IMR-90 (cell line): ENCODE measurements around the gene LCN2.

ENCODE experiments used
- BHLHE40 ChIP-seq: fragments of 150-350 bp; IDR thresholded peaks from 2 replicates; pipeline ENCODE4 v1.6.1; 2016; ENCODE audit warnings: mild to moderate bottlenecking, low read depth, low read length
- CEBPB ChIP-seq: IDR thresholded peaks from 2 replicates; pipeline ENCODE4 v1.6.1; 2012; ENCODE audit warnings: low read depth, low read length, improper control_type of control experiment
- CHD1 ChIP-seq: IDR thresholded peaks from 2 replicates; pipeline ENCODE4 v1.6.1; 2012; ENCODE audit warnings: low read depth, low read length, improper control_type of control experiment
- ELK1 ChIP-seq: fragments of 150-350 bp; IDR thresholded peaks from 2 replicates; pipeline ENCODE4 v1.6.1; 2016; ENCODE audit warnings: low read depth, mild to moderate bottlenecking, low read length, moderate library complexity, borderline replicate concordance
- FOS ChIP-seq: fragments of 150-350 bp; IDR thresholded peaks from 2 replicates; pipeline ENCODE4 v1.6.1; 2016; ENCODE audit warnings: low read depth, low read length
- MAFK ChIP-seq: IDR thresholded peaks from 2 replicates; pipeline ENCODE4 v1.6.1; 2012; ENCODE audit warnings: low read depth, low read length, improper control_type of control experiment
- MAZ ChIP-seq: IDR thresholded peaks from 2 replicates; pipeline ENCODE4 v1.6.1; 2012; ENCODE audit warnings: low read depth, mild to moderate bottlenecking, low read length, improper control_type of control experiment, moderate library complexity, borderline replicate concordance
- MXI1 ChIP-seq: IDR thresholded peaks from 2 replicates; pipeline ENCODE4 v1.6.1; 2012; ENCODE audit warnings: low read depth, mild to moderate bottlenecking, low read length, moderate library complexity, borderline replicate concordance
- POLR2A ChIP-seq: IDR thresholded peaks from 2 replicates; pipeline ENCODE4 v1.6.1; 2012; ENCODE audit warnings: mild to moderate bottlenecking, low read depth, low read length
- RAD21 ChIP-seq: IDR thresholded peaks from 2 replicates; pipeline ENCODE4 v1.6.1; 2012; ENCODE audit warnings: low read length, improper control_type of control experiment
- RCOR1 ChIP-seq: IDR thresholded peaks from 2 replicates; pipeline ENCODE4 v1.6.1; 2012; ENCODE audit warnings: mild to moderate bottlenecking, low read length, improper control_type of control experiment; ENCODE audit not compliant: insufficient replicate concordance
- RFX5 ChIP-seq: IDR thresholded peaks from 2 replicates; pipeline ENCODE4 v1.8.0; 2012; ENCODE audit warnings: low read depth, mild to moderate bottlenecking, low read length, moderate library complexity
- USF2 ChIP-seq: fragments of 150-350 bp; IDR thresholded peaks from 2 replicates; pipeline ENCODE4 v1.6.1; 2017; ENCODE audit warnings: mild to moderate bottlenecking, antibody characterized with exemption, low read length, low read depth
- TF ChIP-seq, protein P1 (sequence below): conservative IDR thresholded peaks from 2 replicates; pipeline ENCODE4 v1.5.1; 2012; ENCODE audit warnings: mild to moderate bottlenecking, low read depth, low read length, improper control_type of control experiment

GRCh38 chr9:128188209-128188608, 39.0 kb downstream of the LCN2 start:
- TF ChIP-seq, protein P1, sequence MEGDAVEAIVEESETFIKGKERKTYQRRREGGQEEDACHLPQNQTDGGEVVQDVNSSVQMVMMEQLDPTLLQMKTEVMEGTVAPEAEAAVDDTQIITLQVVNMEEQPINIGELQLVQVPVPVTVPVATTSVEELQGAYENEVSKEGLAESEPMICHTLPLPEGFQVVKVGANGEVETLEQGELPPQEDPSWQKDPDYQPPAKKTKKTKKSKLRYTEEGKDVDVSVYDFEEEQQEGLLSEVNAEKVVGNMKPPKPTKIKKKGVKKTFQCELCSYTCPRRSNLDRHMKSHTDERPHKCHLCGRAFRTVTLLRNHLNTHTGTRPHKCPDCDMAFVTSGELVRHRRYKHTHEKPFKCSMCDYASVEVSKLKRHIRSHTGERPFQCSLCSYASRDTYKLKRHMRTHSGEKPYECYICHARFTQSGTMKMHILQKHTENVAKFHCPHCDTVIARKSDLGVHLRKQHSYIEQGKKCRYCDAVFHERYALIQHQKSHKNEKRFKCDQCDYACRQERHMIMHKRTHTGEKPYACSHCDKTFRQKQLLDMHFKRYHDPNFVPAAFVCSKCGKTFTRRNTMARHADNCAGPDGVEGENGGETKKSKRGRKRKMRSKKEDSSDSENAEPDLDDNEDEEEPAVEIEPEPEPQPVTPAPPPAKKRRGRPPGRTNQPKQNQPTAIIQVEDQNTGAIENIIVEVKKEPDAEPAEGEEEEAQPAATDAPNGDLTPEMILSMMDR, result no peak
- peak; percentile 97 for TF ChIP-seq MAFK
- no peak for TF ChIP-seq POLR2A
- no peak for TF ChIP-seq FOS
- no peak for TF ChIP-seq MXI1
- no peak for TF ChIP-seq RAD21
- no peak for TF ChIP-seq CEBPB
- TF ChIP-seq RFX5, result no peak
- TF ChIP-seq RCOR1, result no peak
- TF ChIP-seq MAZ, result no peak
- TF ChIP-seq CHD1, result no peak
- no peak for TF ChIP-seq ELK1
- TF ChIP-seq USF2, result no peak
- TF ChIP-seq BHLHE40, result no peak
